GM19351 (cell line): ENCODE data around the gene TMEM135.
"Not testable (repeated sequence)": the region's sequence is repeated elsewhere in the genome, so short reads cannot be mapped to it uniquely, and the experiment has no call there.

ENCODE experiments used
- ATAC-seq: cut with Tn5 transposase; IDR thresholded peaks from one replicate; pipeline ENCODE4 v1.9.1; 2021; ENCODE audit warnings: mild to moderate bottlenecking, moderate library complexity; ENCODE audit not compliant: unreplicated experiment

Gene TMEM135

DNA sequence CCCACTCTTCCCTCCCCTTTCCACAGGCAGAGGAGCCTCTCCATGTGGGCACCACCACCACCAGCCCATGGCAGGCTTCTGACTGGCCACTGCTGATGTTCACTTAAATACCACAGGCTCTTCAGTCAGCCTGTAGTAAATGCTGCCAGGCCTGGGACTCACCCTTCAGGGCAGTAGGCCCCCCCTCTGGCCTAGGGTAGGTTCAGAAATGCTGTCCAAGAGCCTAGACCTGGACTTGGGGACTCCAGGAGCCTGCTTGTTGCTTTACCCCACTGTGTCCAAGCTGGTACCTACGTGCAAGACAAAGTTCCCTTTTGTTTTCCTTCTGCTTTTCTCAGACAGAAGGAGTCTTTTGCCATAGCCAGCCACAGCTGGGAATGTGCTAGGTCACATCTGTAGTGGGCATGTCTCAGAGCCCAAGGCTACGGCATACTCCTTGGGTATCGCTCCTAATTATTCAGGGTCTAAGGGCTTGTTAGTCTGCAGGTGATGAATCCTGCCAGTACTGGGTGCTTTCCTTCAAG lies 38.6 kb downstream of the TMEM135 start:
- no peak for ATAC-seq

DNA sequence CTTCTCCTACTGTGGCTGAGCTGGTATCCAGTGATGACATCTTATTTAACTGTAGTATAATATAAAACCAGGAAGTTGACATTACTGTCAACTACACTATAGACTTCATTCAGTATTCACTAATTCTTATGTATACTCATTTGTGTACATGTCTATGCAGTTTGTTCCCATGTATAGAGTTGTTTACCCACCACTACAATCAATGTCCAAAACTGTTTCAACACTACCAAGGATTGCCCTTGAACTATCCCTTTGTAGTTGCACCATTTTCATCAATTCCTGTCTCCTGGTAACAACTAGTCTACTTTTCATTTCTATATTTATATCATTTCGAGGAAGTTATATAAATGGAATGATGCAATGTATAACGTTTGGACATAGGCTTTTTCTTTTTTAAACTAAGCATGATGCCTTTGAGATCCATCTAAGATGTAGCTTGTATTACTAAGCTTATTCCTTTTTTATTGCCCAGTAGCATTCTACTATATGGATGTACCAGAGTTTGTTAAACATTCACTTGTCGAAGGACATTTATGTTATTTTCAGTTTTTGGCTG lies 39.2 kb downstream of the TMEM135 start:
- ATAC-seq: no peak

DNA sequence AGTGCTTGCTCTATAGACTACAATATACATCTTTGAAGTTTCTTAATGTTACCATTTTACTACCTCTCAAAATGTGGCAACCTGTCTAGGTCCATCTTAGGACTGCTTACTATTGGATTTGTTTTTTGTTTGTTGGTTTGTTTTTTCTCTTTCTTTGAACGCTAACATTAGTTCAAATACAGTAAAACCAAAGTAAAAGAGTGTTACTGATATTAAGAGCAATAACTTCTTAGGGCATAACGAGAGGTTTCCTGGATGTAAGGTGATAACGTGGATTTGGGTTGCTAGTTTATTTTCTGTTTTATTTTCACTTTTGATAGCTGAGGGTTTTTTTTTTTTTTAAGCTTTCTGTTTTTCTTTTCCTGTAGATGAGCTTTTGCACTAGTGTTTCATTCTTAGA lies 43.6 kb downstream of the TMEM135 start:
- peak; percentile 77 for ATAC-seq

DNA sequence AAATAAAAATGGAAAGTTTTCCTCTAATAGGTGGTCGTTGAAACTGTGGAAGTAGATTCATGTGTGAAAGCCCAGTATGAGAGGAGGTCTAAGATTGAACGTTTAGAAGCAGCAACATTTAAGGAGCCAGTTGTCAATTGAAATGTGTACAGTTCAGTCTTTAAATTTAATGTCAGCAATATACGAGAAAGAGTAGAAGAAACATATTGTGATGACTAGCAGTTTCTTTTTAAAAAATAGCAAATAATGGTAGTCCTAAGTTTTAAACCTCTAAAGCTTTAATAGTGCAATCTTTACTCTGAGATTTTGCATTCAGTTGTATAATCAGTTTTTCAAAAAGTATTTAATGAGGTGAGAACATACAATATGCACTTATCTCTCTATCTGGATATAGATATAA lies 44.9 kb downstream of the TMEM135 start:
- ATAC-seq: no peak

DNA sequence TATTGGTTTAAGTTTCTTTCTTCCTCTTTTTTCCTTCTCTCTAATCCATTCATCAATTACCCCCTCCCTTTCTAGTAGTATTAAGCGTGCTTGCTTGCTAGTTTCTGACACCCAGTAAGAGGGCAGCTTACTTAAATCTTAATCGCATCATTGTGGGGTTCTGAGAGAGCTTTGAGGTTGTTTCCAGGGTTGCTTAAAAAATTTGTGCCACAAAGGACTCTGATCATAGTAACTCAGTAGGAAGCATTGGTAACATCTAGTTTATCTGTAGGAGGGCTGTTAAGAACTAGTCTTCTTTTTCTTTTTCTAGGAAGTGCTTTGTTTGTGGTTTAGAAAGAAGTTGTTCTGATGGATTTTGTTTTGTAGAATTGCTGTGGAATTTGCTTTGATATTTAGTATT lies 45.3 kb downstream of the TMEM135 start:
- ATAC-seq: no peak

DNA sequence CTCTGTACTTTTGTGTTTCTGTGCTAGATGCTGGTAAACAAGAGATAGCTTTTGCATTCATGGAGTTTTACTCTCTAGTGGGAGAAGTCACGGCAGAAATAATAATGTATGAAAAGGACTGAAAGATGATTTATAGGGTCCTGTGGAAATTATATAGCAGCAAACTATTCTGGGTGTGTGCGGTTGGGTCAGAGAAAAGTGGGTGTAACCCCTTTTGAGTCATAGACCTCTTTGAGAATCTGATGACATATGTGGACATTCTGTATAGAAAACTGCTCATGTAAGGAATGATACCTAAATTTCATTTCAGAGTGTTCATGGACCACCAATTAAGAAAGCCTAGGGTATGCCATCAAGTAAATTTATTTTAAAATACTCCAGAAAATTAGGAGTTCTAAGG lies 54.4 kb downstream of the TMEM135 start:
- no peak for ATAC-seq

DNA sequence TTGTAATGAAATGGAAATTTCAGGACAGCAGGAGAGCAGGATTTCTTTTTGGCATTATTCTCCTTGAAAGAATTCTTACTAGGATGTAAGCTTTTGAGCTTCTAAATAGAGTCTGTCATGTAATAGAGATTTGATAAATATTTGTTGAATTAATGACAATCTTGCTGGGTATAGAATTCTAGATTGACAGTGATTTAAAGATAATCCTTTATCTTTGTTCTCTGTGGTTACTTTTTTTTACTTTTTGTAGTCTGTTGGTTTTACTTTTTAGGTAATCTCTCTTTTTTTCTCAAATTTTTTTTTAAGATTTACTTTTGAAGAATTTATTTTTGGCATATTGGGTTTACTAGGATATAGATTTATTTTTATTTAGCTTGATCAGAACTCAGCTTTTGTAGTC lies 54.8 kb downstream of the TMEM135 start:
- ATAC-seq: no peak

DNA sequence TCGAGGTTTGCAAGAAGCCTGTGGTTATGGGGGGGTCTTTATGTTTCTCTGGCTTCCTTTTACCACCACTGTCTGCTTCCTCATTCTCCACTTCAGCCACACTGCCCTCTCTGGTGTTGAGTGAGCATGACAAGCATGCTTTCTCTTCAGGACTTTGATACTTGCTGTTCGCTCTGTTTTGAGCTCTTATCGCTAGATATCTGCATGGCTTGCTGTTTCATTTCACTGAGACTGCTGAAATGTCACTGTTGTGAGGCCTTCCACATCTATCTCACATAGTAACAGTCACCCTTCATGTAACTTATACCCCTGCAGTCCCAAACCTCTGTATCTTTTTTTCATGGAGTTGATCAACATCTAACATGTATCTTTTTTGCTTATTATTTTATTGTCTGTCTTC lies 59.8 kb downstream of the TMEM135 start:
- ATAC-seq: peak; percentile 81

DNA sequence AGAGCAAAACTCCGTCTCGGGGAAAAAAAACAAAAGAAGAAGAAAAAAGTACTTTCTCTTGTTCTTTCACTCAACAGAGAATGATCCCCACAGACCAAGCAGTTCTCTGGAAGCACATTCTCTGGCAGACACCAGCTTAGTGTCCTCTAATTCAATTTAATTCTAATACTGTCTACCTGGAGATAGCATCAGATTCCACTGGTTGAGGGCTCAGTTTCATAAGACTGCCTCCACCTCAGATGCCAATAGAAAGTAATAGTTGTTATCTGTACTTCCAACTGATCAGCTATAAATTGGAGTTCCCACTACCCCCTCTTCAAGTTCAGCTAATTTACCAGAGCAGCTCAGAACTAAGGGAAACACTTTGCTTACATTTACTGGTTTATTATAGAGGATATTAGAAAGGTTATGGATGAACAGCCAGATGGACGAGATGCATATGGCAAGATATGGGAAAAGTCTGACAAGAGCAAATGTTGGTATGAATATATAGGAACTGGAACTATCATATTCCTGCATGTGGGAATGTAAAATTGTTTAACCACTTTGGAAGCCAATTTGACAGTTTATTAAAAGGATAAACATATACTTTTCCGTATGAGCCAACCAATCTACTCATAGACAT lies 64.3 kb downstream of the TMEM135 start:
- ATAC-seq: no peak

DNA sequence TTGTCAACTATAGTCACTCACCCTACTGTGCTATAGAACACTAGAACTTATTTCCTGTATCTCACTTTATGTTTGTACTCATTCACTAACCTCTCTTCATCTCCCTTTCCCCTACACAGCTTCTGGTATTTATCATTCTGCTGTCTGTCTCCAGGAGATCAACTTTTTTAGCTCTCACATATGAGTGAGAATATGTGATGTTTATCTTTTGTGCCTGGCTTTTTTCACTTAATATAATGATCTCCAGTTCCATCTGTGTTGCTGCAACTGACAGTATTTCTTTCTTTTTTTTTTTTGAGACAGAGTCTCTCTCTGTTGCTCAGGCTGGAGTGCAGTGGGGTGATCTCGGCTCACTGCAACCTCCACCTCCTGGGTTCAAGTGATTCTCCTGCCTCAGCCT lies 68.1 kb downstream of the TMEM135 start:
- not testable (repeated sequence) for ATAC-seq

DNA sequence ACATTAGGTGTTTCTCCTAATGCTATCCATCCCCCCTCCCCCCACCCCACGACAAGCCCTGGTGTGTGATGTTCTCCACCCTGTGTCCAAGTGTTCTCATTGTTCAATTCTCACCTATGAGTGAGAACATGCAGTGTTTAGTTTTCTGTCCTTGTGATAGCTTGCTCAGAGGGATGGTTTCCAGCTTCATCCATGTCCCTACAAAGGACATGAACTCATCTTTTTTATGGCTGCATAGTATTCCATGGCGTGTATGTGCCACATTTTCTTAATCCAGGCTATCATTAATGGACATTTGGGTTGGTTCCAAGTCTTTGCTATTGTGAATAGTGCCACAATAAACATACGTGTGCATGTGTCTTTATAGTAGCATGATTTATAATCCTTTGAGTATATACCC lies 69.6 kb downstream of the TMEM135 start:
- ATAC-seq: not testable (repeated sequence)

DNA sequence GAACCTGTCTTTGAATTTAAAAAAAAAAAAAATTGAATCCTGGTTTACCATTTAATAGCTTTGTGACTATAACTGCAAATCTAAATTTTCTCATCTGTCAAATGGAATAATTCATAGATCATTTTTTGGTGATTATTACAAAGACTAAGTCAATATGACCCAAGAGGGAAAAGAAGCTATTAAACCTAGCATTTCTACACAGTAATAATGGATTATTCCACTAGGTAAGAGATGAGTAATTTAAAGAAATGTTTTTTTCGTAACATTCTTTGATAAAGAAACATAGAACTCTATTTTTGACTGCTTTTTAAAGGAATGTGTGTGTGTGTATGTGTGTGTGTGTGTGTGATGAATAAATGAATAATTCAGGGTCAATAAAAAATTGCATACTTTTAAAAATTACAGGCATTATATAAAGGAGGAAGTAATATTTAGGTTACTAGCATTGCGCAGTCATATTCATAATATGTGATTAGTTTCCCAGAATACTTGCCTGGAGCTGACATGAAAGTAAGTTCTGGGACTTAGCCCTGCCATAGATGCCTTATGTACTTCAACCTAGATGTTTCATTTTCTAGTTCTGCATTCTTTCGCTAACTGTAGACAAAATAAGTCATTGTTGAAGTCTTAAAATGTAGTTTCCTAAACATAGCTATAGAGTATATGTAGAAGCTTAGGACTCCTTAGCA lies 72.9 kb downstream of the TMEM135 start:
- ATAC-seq: no peak

DNA sequence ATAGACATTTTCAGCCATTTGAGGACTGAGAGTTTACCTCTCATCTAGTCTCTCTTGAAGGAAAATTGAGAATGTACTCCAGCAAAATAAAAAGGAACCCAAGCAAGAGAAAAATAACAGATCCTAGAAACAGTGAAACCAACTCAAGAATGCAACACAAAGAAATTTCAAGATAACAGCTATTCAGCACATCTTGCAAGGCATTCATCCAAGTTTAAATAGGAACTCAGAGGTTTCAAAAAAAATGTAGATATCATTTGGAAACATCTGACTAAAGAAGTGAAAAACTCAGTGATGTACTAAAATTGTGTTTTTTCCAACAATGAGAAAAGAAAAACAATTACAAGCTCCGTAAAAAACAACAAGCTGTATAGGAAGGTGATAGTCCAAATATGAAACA lies 76.4 kb downstream of the TMEM135 start:
- ATAC-seq: no peak

DNA sequence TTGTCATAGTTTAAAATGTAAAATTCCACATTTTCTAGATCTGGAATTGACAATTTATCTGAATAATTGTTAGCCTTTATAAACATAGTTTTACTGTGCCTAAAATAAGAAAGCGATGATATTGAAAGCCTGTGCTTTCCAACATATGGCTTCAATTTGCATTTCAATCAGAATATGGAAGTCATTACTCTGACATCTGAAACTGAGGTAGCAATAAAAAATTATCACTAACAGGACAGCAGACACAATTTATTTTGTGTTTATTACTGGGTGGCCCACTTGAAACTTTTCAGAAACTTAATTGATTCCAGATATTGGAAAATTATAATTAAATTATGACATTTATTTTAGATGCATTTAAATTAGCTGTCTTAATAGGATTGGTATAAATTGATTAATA lies 78.5 kb downstream of the TMEM135 start:
- ATAC-seq: no peak

DNA sequence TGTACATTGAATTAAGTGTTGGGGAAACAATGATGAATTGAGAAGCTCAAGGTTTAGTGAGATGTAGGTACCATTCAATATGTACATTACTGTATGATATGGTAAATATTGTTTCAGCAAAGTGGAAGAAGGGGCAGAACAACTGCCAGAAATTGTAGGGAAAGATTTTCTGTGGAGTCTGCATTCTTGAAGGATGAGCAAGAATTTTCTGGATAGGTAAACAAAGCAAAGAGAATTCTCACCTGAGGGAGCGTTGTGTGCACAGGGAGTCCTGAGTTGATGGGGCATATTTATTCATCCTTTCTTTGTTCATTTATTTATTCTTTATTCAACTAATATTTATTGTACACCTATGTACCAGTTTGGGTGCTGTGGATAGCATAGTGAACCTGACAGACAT lies 83.2 kb downstream of the TMEM135 start:
- ATAC-seq: no peak

DNA sequence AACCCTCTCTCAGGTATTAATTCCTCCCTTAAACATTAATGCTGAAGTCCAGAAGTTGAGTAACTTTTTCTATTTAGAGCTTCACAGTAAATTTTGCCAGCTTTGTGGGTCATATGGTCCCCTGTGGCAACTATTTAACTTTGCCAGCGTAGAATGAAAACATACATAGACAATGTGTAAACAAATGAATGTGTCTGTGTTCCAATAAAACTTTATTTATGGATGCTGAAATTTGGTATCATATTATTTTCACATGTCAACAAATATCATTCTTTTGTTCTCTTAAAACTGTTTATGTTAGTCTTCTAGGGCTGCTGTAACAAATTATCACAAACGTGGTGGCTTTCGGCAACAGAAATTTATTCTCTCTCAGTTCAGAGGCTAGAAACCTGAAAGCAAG lies 85.1 kb downstream of the TMEM135 start:
- no peak for ATAC-seq

DNA sequence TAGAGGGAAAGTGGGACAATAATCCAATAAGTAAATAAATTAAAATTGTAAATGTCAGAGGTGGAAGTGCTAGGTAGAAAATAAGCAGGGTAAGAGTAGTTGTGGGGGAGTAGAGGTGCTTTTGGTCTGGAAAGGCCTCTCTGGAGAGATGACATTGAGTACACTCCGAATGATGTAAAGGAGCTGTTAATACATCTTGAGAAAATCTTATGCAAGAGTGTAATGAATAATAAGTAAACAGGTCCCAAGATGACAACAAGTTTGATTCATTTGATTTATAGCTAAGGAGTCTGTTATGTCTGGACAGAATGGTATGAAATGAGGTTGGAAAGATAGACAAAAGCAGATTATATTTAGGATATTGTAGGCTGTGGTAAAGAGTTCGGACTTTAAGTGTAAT lies 87.5 kb downstream of the TMEM135 start:
- ATAC-seq: no peak

DNA sequence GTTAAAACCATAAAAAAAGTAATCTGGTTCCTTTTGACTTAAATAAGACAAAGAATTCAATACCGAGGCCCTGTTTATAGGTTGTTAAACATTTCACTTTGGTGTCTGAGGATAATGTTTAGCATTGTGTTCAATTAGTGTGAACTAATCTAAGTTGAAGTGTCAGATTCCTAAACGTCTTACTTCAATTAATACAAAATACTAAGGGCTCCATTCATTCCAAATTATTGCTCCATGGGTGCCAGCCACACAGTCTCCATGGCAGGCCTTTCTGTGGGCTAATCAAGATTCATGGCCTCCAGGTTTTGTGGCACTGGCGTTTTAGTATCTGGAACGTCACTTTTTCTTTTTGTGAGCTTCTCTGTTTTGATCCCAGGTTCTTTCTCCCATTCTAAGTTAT lies 89.4 kb downstream of the TMEM135 start:
- no peak for ATAC-seq

DNA sequence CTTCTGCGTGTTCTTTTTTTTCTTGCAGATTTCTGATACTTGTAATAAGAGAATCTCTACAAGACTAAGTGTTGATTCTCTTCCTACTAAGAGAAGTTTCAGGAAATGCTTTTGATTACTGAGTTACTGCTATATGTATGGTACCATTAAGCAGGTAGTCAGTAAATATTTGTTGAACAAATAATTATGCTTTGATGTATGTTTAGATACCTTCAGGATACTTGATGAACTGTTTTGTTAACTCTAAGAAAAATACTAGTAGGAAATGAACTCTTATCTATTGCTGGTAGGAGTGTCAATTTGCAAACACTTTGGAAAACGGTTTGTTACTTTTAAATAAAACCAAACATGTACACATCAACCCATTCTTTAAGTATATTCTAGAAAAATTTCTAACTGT lies 90.6 kb downstream of the TMEM135 start:
- no peak for ATAC-seq

DNA sequence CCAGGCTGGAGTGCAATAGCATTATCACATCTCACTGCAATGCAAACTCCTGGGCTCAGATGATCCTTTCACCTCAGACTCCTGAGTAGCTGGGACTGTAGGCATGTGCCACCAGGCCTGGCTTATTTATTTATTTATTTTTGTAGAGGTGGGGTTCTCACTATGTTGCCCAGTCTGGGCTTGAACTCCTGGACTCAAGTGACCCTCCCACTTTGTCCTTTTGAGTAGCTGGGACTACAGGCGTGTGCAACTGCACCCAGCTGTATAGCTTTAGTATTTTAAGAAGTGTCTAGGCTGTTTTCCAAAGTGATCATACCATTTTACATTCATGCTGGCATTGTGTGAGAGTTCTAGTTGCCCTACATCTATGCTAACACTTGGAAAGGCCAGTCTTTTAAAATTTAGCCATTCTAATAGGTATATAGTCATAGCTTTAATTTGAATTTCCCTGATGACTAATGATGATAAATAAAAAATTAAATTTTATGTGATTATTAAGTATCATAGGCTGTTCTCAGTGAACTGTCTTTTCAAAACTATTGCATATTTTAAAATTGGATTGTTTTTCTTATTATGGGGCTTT lies 96.9 kb downstream of the TMEM135 start:
- no peak for ATAC-seq

DNA sequence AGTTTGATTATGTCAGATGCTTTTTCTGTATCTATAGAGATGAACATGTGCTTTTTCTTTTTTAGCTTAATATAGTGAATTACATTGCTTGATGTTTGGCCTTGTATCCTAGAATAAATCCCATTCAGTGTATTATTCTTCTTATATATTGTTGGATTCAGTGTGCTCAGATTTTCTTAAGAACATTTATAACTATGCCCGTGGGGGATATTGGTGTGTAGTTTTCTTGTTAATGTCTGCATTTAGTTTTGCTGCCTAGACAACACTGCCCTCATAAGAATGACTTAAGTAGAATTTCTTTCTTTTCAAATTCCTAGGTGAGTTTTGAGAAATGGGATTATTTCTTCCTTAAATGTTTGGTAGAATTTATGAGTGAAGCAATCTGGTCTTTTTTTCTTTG lies 98.5 kb downstream of the TMEM135 start:
- no peak for ATAC-seq

DNA sequence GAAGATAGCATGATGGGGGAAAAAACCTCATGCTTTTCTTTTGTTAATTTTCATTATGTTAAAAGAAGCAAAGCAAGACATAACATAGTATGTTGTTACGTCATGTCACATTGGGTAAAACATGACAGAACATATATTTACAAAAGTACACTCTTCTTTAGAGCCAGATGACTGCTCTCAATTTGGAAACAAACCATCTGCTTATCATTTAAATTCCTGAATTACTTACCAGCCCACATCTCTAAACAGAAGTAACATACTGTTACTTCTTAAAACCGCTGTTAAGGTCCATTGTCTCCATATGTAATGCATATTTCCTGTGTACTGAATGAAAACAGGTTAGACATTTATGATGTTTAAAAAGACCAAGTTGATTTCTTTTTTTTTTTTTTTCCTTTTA lies 100.0 kb downstream of the TMEM135 start:
- ATAC-seq: no peak
